DND-41 (cell line): ENCODE data around the gene TPPP.
"Not testable (repeated sequence)": the region's sequence is repeated elsewhere in the genome, so short reads cannot be mapped to it uniquely, and the experiment has no call there.

Experiments used
- EZH2 ChIP-seq: IDR thresholded peaks from 3 replicates; pipeline ENCODE4 v1.6.1; 2012; ENCODE audit warnings: borderline replicate concordance, low read depth, mild to moderate bottlenecking, moderate library complexity, low read length, inconsistent platforms; ENCODE audit not compliant: severe bottlenecking
- TF ChIP-seq, protein P1 (sequence below): IDR thresholded peaks from 2 replicates; pipeline ENCODE4 v1.5.1; 2012; ENCODE audit warnings: borderline replicate concordance, low read length, moderate library complexity, mild to moderate bottlenecking; ENCODE audit not compliant: poor library complexity, severe bottlenecking; ENCODE audit errors: extremely low read depth

DNA sequence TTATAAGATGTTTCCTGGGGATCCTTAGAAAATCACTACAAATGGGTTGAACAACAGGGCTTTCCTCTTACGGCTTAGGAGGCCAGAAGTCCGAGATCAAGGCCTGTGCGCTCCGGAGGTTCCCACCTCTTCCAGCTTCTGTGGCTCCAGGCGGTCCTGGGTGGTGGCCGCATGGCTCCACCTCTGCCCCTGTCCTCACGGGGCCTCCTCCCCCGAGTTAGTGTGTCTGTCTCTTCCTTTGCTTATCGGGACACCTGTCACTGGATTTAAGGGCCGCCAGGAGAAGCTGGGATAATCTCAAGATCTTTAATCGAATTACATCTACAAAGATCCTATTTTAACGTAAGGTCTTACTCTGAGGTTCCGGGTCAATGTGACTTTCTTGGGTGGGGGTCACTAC lies 2.3 kb upstream of the TPPP start:
- TF ChIP-seq, protein P1, sequence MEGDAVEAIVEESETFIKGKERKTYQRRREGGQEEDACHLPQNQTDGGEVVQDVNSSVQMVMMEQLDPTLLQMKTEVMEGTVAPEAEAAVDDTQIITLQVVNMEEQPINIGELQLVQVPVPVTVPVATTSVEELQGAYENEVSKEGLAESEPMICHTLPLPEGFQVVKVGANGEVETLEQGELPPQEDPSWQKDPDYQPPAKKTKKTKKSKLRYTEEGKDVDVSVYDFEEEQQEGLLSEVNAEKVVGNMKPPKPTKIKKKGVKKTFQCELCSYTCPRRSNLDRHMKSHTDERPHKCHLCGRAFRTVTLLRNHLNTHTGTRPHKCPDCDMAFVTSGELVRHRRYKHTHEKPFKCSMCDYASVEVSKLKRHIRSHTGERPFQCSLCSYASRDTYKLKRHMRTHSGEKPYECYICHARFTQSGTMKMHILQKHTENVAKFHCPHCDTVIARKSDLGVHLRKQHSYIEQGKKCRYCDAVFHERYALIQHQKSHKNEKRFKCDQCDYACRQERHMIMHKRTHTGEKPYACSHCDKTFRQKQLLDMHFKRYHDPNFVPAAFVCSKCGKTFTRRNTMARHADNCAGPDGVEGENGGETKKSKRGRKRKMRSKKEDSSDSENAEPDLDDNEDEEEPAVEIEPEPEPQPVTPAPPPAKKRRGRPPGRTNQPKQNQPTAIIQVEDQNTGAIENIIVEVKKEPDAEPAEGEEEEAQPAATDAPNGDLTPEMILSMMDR: not testable (repeated sequence)
- not testable (repeated sequence) for TF ChIP-seq EZH2
